DND-41 (cell line): Measurements from ENCODE around the gene IQCK.

Source experiments
- EZH2 ChIP-seq: IDR thresholded peaks from 3 replicates; pipeline ENCODE4 v1.6.1; 2012; ENCODE audit warnings: borderline replicate concordance, low read depth, mild to moderate bottlenecking, moderate library complexity, low read length, inconsistent platforms; ENCODE audit not compliant: severe bottlenecking
- TF ChIP-seq, protein P1 (sequence below): IDR thresholded peaks from 2 replicates; pipeline ENCODE4 v1.5.1; 2012; ENCODE audit warnings: borderline replicate concordance, low read length, moderate library complexity, mild to moderate bottlenecking; ENCODE audit not compliant: poor library complexity, severe bottlenecking; ENCODE audit errors: extremely low read depth

DNA sequence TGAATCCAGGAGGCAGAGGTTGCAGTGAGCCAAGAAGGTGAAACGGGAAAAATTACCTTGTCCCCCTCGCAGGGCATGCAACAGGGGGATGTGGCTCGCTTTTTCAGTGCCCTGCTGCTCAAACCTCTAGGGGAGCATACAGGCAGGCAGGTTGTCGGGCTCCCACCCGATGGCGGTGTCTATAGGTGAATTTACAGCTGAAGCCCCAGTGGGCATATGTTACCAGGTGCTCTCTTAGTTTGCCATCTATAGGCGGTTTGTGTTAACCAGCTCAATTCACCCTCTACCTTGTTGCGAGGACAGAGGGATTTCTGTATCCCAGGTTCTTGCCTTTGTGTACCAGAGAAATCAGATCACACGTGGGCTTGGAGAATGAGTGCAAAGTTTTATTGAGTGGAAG is 48.9 kb downstream of the IQCK start:
- TF ChIP-seq, protein P1, sequence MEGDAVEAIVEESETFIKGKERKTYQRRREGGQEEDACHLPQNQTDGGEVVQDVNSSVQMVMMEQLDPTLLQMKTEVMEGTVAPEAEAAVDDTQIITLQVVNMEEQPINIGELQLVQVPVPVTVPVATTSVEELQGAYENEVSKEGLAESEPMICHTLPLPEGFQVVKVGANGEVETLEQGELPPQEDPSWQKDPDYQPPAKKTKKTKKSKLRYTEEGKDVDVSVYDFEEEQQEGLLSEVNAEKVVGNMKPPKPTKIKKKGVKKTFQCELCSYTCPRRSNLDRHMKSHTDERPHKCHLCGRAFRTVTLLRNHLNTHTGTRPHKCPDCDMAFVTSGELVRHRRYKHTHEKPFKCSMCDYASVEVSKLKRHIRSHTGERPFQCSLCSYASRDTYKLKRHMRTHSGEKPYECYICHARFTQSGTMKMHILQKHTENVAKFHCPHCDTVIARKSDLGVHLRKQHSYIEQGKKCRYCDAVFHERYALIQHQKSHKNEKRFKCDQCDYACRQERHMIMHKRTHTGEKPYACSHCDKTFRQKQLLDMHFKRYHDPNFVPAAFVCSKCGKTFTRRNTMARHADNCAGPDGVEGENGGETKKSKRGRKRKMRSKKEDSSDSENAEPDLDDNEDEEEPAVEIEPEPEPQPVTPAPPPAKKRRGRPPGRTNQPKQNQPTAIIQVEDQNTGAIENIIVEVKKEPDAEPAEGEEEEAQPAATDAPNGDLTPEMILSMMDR: no peak
- no peak for TF ChIP-seq EZH2
